Measurements from ENCODE around the gene DYRK1A.
"Not testable (repeated sequence)": the region's sequence is repeated elsewhere in the genome, so short reads cannot be mapped to it uniquely, and the experiment has no call there.

DNA sequence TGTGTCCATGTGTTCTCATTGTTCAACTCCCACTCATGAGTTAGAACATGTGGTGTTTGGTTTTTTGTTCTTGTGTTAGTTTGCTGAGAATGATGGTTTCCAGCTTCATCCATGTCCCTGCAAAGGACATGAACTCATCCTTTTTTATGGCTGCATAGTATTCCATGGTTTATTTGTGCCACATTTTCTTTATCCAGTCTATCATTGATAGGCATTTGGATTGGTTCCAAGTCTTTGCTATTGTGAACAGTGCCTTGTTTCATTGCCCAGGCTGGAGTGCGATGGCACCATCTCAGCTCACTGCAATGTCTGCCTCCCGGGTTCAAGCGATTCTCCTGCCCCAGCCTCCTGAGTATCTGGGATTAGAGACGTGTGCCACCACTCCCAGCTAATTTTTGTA lies 183.2 kb downstream of the DYRK1A start:
- not testable (repeated sequence) for TF ChIP-seq POLR2A, POLR2AphosphoS5 (IDR thresholded peaks at IDR 0.05)
- TF ChIP-seq, protein P1, sequence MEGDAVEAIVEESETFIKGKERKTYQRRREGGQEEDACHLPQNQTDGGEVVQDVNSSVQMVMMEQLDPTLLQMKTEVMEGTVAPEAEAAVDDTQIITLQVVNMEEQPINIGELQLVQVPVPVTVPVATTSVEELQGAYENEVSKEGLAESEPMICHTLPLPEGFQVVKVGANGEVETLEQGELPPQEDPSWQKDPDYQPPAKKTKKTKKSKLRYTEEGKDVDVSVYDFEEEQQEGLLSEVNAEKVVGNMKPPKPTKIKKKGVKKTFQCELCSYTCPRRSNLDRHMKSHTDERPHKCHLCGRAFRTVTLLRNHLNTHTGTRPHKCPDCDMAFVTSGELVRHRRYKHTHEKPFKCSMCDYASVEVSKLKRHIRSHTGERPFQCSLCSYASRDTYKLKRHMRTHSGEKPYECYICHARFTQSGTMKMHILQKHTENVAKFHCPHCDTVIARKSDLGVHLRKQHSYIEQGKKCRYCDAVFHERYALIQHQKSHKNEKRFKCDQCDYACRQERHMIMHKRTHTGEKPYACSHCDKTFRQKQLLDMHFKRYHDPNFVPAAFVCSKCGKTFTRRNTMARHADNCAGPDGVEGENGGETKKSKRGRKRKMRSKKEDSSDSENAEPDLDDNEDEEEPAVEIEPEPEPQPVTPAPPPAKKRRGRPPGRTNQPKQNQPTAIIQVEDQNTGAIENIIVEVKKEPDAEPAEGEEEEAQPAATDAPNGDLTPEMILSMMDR (IDR thresholded peaks at IDR 0.05) = not testable (repeated sequence)

Data from suprapubic skin (tissue), 4 donors.